SK-N-SH (cell line): ENCODE results near the gene BGN. TPM values are rescaled to one million over a fixed set of nuclear protein-coding genes. Genes with fewer than 3 reads are reported as not detected.

Experiments
- CTCF ChIA-PET: fragments of 300-600, 350-600 bp; formaldehyde crosslinking; extraction: SDS; loops from one replicate; lab custom pipeline; 2021; lab: Yijun Ruan, JAX
- POLR2A ChIA-PET: fragments of 350-600 bp; sonication (Branson Sonifier 250); formaldehyde crosslinking; extraction: SDS; loops from one replicate; lab custom pipeline; 2020; ENCODE audit warnings: antibody characterized with exemption, inconsistent platforms; lab: Yijun Ruan, JAX
- DNase-seq: peaks from one replicate; pipeline ENCODE4 v3.0.0; 2012
- H2AFZ ChIP-seq: fragments of 200-600 bp; sonication (generic); 2 replicates; pipeline ENCODE4 v1.8.1; 2016; ENCODE audit warnings: antibody characterized with exemption, mild to moderate bottlenecking, low read depth
- H3F3A ChIP-seq: fragments of 200-600 bp; sonication (generic); replicated peaks from 2 replicates; pipeline ENCODE3; 2016; ENCODE audit warnings: antibody characterized with exemption, mild to moderate bottlenecking; ENCODE audit not compliant: insufficient read depth
- H3K27ac ChIP-seq, 2 experiments: fragments of 200-500 bp in 1 of 2; fragments of 200-600 bp in 1 of 2; sonication (Bioruptor generic) in 1 of 2; sonication (generic), shearing (Covaris generic) in 1 of 2; 2 replicates each; pipeline versions ENCODE4 v1.5.1 to v1.6.1; 2014 to 2016; ENCODE audit warnings: low read depth in 2 of 2, inconsistent platforms in 1 of 2, low read length in 1 of 2, mild to moderate bottlenecking in 1 of 2, mixed read lengths in 1 of 2
- H3K27me3 ChIP-seq: fragments of 200-600 bp; sonication (generic), shearing (Covaris generic); 2 replicates; pipeline ENCODE4 v1.6.1; 2016; ENCODE audit warnings: mixed run types; ENCODE audit not compliant: insufficient read depth
- H3K36me3 ChIP-seq, 2 experiments: fragments of 200-500 bp in 1 of 2; fragments of 200-600 bp in 1 of 2; sonication (Bioruptor generic) in 1 of 2; sonication (generic) in 1 of 2; replicated peaks in 1 of 2; 2 replicates each; pipeline versions ENCODE3 to v1.5.1; 2014 to 2016; ENCODE audit warnings: low read length in 1 of 2, mild to moderate bottlenecking in 1 of 2; ENCODE audit not compliant: insufficient read depth in 2 of 2, control insufficient read depth in 1 of 2
- H3K4me1 ChIP-seq, 2 experiments: fragments of 200-500 bp in 1 of 2; fragments of 200-600 bp in 1 of 2; sonication (Bioruptor generic) in 1 of 2; sonication (generic), shearing (Covaris generic) in 1 of 2; 2 replicates each; pipeline versions ENCODE4 v1.5.1 to v1.6.1; 2014 to 2016; ENCODE audit warnings: low read depth in 1 of 2, low read length in 1 of 2, mixed run types in 1 of 2; ENCODE audit not compliant: insufficient read depth in 2 of 2, control insufficient read depth in 1 of 2
- H3K4me2 ChIP-seq: fragments of 200-600 bp; sonication (generic), shearing (Covaris generic); 2 replicates; pipeline ENCODE4 v1.6.1; 2017; ENCODE audit warnings: mixed run types
- H3K4me3 ChIP-seq, 2 experiments: fragments of 200-500 bp in 1 of 2; fragments of 200-600 bp in 1 of 2; sonication (Bioruptor generic) in 1 of 2; sonication (generic), shearing (Covaris generic) in 1 of 2; 2 replicates each; pipeline versions ENCODE4 v1.5.1 to v1.8.1; 2014 to 2016; ENCODE audit warnings: low read depth in 2 of 2, inconsistent platforms in 1 of 2, low read length in 1 of 2, mild to moderate bottlenecking in 1 of 2, mixed read lengths in 1 of 2, moderate library complexity in 1 of 2
- H3K79me2 ChIP-seq: fragments of 200-600 bp; sonication (generic); 2 replicates; pipeline ENCODE4 v1.8.1; 2017; ENCODE audit warnings: mild to moderate bottlenecking; ENCODE audit not compliant: insufficient read depth
- H3K9ac ChIP-seq: fragments of 200-600 bp; sonication (generic); 2 replicates; pipeline ENCODE4 v1.6.1; 2017; ENCODE audit warnings: mixed run types
- H3K9me2 ChIP-seq: fragments of 200-600 bp; sonication (generic); 2 replicates; pipeline ENCODE4 v1.6.1; 2017; ENCODE audit warnings: mixed run types
- H3K9me3 ChIP-seq: fragments of 200-600 bp; sonication (generic); 2 replicates; pipeline ENCODE4 v1.6.1; 2017; ENCODE audit warnings: mixed run types, mild to moderate bottlenecking, moderate library complexity
- H4K20me1 ChIP-seq: fragments of 200-600 bp; sonication (generic); 2 replicates; pipeline ENCODE4 v1.6.1; 2017; ENCODE audit warnings: mild to moderate bottlenecking, mixed run types; ENCODE audit not compliant: insufficient read depth
- FOXJ3 ChIP-seq: sonication (generic); formaldehyde crosslinking; IDR thresholded peaks from 2 replicates; pipeline ENCODE4 v1.5.1; 2020; ENCODE audit warnings: mild to moderate bottlenecking, missing genetic modification reagents
- GABPA ChIP-seq: IDR thresholded peaks from 2 replicates; pipeline ENCODE4 v1.4.0; 2012; ENCODE audit warnings: low read depth, mild to moderate bottlenecking
- GATA2 ChIP-seq: sonication (generic); formaldehyde crosslinking; IDR thresholded peaks from 2 replicates; pipeline ENCODE4 v1.5.0; 2020; ENCODE audit warnings: mild to moderate bottlenecking, missing genetic modification reagents
- JUND ChIP-seq: IDR thresholded peaks from 2 replicates; pipeline ENCODE4 v1.4.0; 2012
- MXI1 ChIP-seq: IDR thresholded peaks from 2 replicates; pipeline ENCODE4 v1.6.1; 2012; ENCODE audit warnings: mild to moderate bottlenecking, low read depth, low read length, improper control_type of control experiment
- POLR2AphosphoS5 ChIP-seq: IDR thresholded peaks from 2 replicates; pipeline ENCODE4 v1.6.1; 2012; ENCODE audit warnings: low read depth, low read length
- RXRA ChIP-seq: IDR thresholded peaks from 2 replicates; pipeline ENCODE4 v1.4.0; 2012; ENCODE audit warnings: low read depth, mild to moderate bottlenecking, borderline replicate concordance
- SIN3A ChIP-seq: IDR thresholded peaks from 2 replicates; pipeline ENCODE4 v1.6.1; 2012; ENCODE audit warnings: low read depth, mild to moderate bottlenecking, low read length, moderate library complexity, borderline replicate concordance
- SMC3 ChIP-seq: IDR thresholded peaks from 2 replicates; pipeline ENCODE4 v1.6.1; 2012; ENCODE audit warnings: low read depth, low read length, improper control_type of control experiment
- TAF1 ChIP-seq: IDR thresholded peaks from 2 replicates; pipeline ENCODE4 v1.6.1; 2012; ENCODE audit warnings: low read depth, mild to moderate bottlenecking, low read length, moderate library complexity, borderline replicate concordance
- WGBS: methylation state at CpG from one replicate; pipeline ENCODE4 v1.1.6; 2017; ENCODE audit warnings: low lambda C conversion rate; 5-methylcytosine and 5-hydroxymethylcytosine counted together
- polyA plus RNA-seq, 3 experiments: library from polyadenylated mRNA; depleted of rRNA; stranded (reverse); fragments of >200 nt; gene quantifications; 2 replicates each; pipeline ENCODE4 v1.2.3, GENCODE V29; 2012
- TF ChIP-seq, protein P1 (sequence below): IDR thresholded peaks from 2 replicates; pipeline ENCODE4; 2012
- TF ChIP-seq, protein P2 (sequence below): fragments of 150-350 bp; IDR thresholded peaks from 2 replicates; pipeline ENCODE4 v1.6.1; 2016; ENCODE audit warnings: mild to moderate bottlenecking, low read depth, low read length
- TF ChIP-seq, protein P3 (sequence below): IDR thresholded peaks from 2 replicates; pipeline ENCODE4 v1.4.0; 2012; ENCODE audit warnings: low read depth, borderline replicate concordance

Gene BGN
- polyA plus RNA-seq, 1 of the 3 experiments (the other 2 are of a cell fraction): 28.9 TPM

DNA sequence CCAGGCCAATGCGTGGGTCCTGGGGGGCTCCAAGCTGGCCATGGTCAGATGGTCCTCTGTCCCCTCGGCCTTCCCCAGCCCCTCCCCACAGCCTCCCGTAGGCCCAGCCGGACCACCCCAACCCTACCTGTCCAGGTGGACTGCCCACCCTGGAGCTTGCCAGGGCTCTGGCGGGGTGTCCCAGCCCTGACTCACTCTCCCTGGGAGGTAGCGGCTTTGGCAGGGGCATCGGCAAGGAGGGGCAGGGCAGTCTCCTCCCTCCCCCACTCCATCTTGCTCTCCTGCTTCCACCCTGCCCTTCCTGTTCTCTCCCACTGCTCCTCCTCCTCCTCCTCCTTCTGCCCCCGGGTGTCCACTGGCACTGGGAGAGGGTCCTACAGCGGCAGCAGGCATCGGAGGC is 7.4 kb downstream of the BGN start (continued):
- no peak for TF ChIP-seq SMC3

DNA sequence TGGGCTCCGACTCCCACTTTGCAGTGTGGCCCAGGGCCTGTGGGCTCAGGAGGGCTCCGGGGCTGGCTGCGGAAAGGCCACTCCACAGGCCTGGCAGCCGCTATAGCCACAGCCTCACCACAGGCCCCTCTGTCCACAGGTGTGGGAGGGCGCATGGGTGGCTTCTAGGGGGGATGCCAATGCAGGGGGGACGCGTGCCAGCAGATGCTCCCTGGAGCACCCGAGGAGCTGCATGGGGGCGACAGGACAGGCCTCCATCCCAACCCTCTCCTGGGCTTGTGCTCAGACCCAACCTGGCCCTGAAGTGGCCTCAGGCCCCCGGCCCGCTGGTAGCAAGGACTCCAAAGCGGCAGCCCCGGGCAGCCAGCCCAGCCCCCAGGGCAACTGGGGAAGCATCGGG is 8.0 kb downstream of the BGN start:
- Histone ChIP-seq H3K4me2 (no peak overlapping the region), H3K4me1 (peaks cover 0 to 24% of the 10 kb centered on the region in 2 experiments; a peak in 1 of 4 replicates), H3K9me2 (no peaks in the 10 kb centered on the region), H3F3A (peaks cover 4% of the 10 kb centered on the region), H3K9me3 (no peaks in the 10 kb centered on the region), H2AFZ (no peak overlapping the region), H3K36me3 (no peaks in the 10 kb centered on the region), H3K27me3 (no peaks in the 10 kb centered on the region), H3K79me2 (no peaks in the 10 kb centered on the region), H4K20me1 (0 out of 2 replicates have a peak, but pooled peaks cover 10% of the 10 kb centered on the region), H3K9ac (no peak overlapping the region), H3K4me3 (no peak overlapping the region), H3K27ac (no peak overlapping the region)
- no peak for DNase-seq
- no CpG with 5 or more reads among the region's 14 CpGs for WGBS
- CTCF ChIA-PET: interaction anchor here (1.3 to 1.7 kb wide), 2 partner anchors 32 to 52 kb away, joined by 3 to 5 read pairs; no protein-coding TSS in a partner anchor
- POLR2A ChIA-PET: no interaction called here
- TF ChIP-seq TAF1 (no peak), SIN3A (no peak), FOXJ3 (no peak), JUND (no peak), GATA2 (CRISPR knock-in tag) (no peak), MXI1 (no peak), RXRA (no peak)
- TF ChIP-seq, protein P1, sequence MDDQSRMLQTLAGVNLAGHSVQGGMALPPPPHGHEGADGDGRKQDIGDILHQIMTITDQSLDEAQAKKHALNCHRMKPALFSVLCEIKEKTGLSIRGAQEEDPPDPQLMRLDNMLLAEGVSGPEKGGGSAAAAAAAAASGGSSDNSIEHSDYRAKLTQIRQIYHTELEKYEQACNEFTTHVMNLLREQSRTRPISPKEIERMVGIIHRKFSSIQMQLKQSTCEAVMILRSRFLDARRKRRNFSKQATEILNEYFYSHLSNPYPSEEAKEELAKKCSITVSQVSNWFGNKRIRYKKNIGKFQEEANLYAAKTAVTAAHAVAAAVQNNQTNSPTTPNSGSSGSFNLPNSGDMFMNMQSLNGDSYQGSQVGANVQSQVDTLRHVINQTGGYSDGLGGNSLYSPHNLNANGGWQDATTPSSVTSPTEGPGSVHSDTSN: no peak

DNA sequence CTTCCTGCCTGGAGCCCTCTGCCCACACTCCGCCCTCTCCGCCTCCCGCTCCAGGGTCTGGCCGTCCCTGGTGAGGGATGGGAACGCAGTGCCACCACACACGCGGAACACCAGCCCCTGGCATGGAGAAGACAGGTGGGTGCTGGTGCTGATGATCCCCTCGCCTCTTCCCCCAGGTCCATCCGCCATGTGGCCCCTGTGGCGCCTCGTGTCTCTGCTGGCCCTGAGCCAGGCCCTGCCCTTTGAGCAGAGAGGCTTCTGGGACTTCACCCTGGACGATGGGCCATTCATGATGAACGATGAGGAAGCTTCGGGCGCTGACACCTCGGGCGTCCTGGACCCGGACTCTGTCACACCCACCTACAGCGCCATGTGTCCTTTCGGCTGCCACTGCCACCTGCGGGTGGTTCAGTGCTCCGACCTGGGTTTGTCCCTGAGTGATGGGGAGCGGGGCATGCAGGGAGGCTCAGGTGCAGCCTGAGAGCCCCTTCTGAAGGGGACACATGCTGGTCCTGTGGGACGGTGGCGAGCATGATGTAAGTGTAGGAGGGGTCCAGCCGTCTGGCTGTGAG is 9.8 kb downstream of the BGN start:
- Histone ChIP-seq H3K4me2 (no peak overlapping the region), H3K4me3 (no peak overlapping the region), H3K9ac (no peak overlapping the region), H3K36me3 (no peaks in the 10 kb centered on the region), H3K9me3 (no peaks in the 10 kb centered on the region), H3K79me2 (no peaks in the 10 kb centered on the region), H3K27ac (no peak overlapping the region), H3F3A (peaks cover 4% of the 10 kb centered on the region), H4K20me1 (0 out of 2 replicates have a peak, but pooled peaks cover 10% of the 10 kb centered on the region), H2AFZ (no peak overlapping the region), H3K9me2 (no peaks in the 10 kb centered on the region), H3K4me1 (peaks cover 0 to 16% of the 10 kb centered on the region in 2 experiments; a peak in 1 of 4 replicates), H3K27me3 (no peaks in the 10 kb centered on the region)
- WGBS: 61% methylated on average over 18 of the region's 26 CpGs
- CTCF ChIA-PET: interaction anchor here (0.6 to 8.8 kb wide), 4 partner anchors 33 to 472 kb away, joined by 3 to 203 read pairs (median 33); partner anchors contain the start of gene HAUS7
- TF ChIP-seq GABPA (no peak), TAF1 (no peak), POLR2AphosphoS5 (no peak)
- TF ChIP-seq, protein P2, sequence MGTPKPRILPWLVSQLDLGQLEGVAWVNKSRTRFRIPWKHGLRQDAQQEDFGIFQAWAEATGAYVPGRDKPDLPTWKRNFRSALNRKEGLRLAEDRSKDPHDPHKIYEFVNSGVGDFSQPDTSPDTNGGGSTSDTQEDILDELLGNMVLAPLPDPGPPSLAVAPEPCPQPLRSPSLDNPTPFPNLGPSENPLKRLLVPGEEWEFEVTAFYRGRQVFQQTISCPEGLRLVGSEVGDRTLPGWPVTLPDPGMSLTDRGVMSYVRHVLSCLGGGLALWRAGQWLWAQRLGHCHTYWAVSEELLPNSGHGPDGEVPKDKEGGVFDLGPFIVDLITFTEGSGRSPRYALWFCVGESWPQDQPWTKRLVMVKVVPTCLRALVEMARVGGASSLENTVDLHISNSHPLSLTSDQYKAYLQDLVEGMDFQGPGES: no peak
- TF ChIP-seq, protein P1: no peak
- TF ChIP-seq, protein P3, sequence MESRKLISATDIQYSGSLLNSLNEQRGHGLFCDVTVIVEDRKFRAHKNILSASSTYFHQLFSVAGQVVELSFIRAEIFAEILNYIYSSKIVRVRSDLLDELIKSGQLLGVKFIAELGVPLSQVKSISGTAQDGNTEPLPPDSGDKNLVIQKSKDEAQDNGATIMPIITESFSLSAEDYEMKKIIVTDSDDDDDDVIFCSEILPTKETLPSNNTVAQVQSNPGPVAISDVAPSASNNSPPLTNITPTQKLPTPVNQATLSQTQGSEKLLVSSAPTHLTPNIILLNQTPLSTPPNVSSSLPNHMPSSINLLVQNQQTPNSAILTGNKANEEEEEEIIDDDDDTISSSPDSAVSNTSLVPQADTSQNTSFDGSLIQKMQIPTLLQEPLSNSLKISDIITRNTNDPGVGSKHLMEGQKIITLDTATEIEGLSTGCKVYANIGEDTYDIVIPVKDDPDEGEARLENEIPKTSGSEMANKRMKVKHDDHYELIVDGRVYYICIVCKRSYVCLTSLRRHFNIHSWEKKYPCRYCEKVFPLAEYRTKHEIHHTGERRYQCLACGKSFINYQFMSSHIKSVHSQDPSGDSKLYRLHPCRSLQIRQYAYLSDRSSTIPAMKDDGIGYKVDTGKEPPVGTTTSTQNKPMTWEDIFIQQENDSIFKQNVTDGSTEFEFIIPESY: no peak
- POLR2A ChIA-PET: no interaction called here
- DNase-seq: no peak
